H54 (cell line): Measurements from ENCODE around the gene RHBDD2.

Experiments used
- DNase-seq: peaks from one replicate; pipeline ENCODE4 v3.0.0; 2011; ENCODE audit warnings: low spot score, mixed read lengths; ENCODE audit not compliant: insufficient read length
- FAIRE-seq: peaks from 3 replicates; lab custom pipeline; 2011; peaks lifted over from hg19 to GRCh38; lab: Jason Lieb, UNC
- POLR2A ChIP-seq: IDR thresholded peaks from 2 replicates; pipeline ENCODE4 v1.6.1; 2011; ENCODE audit warnings: low read depth, mild to moderate bottlenecking, low read length

The RHBDD2 gene

DNA sequence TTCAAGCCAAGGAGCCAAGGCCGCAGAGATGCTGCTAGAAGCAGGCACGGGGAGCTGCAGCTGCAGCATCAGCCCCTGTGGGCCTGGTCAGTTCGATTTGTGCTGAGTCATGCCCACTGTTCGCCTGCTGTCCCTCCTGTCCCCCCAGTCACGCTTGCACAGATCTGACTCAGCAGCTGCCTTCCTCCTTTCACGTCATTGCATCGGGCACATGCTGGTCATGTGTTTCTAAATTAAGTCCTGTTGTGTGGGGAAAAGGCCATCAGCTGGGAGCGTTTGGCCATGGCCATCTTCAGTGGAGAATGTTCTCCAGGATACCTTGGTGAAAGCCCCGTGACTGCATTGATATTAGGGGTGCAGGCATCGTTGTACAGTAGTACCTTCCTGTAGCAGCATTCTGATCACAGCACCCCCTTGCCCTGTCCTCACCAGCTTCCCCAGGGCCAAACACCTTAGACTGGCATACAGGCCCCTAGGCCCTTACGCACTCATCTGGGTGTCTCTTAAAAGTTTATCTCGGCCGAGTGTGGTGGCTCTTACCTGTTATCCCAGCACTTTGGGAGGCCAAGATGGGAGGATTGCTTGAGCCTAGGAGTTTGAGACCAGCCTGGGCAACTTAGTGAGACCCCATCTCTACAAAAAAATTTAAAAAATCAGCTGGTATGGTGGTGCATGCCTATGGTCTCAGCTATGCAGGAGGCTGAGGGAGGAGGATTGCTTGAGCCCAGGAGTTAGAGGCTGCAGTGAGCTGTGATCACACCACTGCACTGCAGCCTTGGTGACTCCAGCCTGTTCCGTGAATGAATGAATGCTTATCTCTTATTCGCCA lies 59.3 kb downstream of the RHBDD2 start:
- no peak for TF ChIP-seq POLR2A
- no peak for FAIRE-seq
- peak; percentile 67 for DNase-seq
